Hematopoietic multipotent progenitor cell treated with erythropoietin and hydrocortisone succinate and interleukin-3 and kit ligand, for 4 days (in vitro differentiated cells): ENCODE results near the gene APBA3.

Experiments
- DNase-seq: peaks from one replicate; pipeline ENCODE4 v3.0.0-alpha.2; 2015

APBA3 gene

DNA sequence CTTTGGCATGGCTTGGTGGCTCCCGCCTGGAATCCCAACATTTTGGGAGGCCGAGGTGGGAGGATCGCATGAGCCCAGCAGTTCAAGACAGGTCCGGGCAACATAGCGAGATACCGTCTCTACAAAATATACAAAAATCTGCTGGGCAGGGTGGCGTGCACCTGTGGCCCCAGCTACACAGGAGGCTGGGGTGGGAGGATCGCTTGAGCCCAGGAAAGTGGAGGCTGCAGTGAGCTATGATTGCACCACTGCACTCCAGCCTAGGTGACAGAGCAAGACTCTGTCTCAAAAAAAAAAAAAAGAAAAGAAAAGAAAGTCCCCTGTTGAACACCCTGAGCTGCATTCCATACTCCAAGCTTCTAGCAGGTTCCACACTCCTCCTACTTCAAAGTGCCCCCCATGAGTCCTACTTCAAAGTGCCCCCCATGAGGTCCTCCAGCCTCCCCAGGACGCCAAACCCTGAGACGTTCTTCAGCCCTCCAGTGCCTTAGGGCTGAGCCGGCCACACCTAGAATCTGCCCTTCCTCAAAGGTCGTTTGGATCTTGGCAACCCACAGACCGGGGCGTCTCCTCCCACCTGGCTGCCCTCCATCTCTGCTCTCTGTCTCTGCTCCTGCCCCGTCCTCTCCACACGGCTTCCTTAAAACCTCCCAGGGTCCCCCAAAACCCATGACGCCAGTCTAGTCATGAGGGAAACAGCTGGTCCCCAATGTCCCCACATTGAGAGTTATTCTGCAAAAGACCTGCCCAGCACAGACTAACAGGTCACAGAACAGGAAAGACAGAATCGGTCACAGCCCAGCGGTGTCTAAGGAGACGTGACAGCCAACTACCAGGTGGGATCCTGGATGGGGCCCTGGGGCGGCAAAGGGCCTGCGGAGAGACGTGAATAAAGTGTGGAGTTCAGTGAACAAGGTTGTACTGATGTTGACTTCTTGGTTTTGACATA is 48.6 kb downstream of the APBA3 start:
- no peak for DNase-seq

DNA sequence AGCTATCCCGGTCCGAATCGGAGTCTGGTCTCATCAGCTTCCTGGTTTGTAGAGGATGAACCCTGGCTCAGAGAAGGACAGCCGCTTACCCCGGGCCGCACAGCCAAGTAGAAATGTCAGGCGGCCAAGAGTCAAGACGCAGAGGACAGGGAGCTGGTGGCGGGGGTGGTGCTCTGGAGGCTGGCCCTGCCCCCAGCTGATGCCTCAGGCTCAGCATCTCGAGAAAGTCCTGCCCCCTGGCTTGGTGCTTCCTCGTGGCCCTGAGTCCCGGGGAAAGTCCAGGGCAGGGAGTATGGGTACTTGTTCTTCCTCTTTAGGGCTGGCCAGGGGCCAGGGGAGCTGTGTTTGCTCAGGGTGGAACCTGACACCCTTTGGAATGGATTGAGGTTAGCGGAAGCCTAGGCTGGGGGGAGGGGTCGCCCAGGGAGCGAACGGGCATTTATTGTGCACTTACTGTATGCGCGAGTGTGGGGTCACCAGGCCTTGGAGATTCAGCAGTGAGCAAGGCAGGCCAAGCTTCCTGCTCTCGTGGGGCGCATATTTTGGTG is 51.2 kb downstream of the APBA3 start:
- DNase-seq, result peak; percentile 75

DNA sequence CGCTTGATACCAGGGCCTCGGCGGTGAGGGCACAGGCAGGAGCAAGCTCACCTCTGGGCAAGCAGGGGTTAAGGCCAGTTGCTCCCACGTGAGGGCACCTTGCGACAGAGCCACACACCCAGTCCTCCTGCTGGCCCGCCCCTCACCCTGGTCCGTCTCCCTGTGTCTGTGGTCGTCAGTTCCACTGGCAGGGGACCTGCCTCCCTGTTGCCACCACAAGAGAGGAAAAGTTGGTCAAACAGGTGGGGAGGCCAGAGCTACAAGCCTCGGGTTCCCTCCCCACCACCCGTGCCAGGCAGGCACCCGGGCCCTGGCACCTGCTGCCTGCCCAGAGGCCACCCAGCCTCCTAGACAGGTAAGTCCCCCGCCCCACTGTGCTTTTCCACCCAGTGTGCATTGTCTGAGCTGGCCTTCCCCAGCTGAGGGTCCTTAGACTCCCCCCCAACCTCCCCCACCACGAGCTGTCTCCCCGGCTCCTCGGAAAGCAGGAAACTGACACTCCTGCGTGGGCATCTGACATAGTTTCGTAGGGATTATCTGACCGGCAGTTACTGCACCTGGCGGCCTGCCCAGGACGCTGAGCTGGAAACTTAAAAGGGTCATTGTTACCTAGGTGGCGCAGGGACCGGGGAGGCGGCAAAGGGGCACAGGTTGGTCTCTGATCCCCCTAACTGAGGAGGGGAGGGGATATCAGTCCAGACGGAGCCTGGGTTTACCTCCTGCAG is 53.1 kb downstream of the APBA3 start, which contains the start of gene TJP3:
TJP3 (plus strand) TSS at position 178 of the 725 bp plus-strand sequence. CDS start 20,049 bp downstream, outside the sequence.
- DNase-seq, result no peak

DNA sequence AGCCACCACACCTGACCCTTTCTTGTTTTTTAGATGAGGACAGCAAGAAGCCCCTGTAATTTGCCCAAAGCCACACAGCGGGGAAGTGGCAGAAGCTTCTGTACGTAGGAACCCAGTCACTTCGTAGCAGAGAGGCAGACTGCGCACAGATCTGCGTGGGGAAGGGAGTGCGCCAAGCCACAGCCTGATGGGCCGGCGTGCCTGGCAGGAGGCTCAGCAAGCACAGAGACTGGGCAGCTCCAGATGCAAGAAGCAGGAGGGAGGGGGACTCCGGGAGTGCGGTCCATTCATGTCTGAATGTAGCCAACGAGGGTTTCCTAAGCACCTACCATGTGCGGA is 53.7 kb downstream of the APBA3 start:
- no peak for DNase-seq

DNA sequence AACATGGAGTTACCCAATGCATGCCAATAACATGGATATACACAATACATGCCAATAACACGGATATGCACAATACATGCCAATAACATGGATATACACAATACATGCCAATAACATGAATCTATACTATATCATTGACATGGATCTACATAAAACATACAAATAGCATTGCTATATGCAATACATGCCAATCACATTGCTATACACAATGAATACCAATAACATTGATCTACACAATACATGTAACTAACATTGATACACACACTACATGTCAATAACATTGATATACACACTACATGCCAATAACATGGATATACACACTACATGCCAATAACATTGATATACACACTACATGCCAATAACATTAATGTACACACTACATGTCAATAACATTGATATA is 60.3 kb downstream of the APBA3 start:
- DNase-seq, result no peak
